Dermis blood vessel endothelial cell (primary cell): ENCODE measurements around the gene KDM4C. TPM values are rescaled to one million over a fixed set of nuclear protein-coding genes. Genes with fewer than 3 reads are reported as not detected.

Source experiments
- DNase-seq: peaks from one replicate; pipeline ENCODE4 v3.0.0; 2010
- total RNA-seq: library from RNA; depleted of rRNA; stranded (reverse); fragments of >200 nt; gene quantifications from 2 replicates; pipeline ENCODE4 v1.2.3, GENCODE V29; 2014

KDM4C gene
- total RNA-seq, 1 donor from 2014 or later: 23.0 TPM

DNA sequence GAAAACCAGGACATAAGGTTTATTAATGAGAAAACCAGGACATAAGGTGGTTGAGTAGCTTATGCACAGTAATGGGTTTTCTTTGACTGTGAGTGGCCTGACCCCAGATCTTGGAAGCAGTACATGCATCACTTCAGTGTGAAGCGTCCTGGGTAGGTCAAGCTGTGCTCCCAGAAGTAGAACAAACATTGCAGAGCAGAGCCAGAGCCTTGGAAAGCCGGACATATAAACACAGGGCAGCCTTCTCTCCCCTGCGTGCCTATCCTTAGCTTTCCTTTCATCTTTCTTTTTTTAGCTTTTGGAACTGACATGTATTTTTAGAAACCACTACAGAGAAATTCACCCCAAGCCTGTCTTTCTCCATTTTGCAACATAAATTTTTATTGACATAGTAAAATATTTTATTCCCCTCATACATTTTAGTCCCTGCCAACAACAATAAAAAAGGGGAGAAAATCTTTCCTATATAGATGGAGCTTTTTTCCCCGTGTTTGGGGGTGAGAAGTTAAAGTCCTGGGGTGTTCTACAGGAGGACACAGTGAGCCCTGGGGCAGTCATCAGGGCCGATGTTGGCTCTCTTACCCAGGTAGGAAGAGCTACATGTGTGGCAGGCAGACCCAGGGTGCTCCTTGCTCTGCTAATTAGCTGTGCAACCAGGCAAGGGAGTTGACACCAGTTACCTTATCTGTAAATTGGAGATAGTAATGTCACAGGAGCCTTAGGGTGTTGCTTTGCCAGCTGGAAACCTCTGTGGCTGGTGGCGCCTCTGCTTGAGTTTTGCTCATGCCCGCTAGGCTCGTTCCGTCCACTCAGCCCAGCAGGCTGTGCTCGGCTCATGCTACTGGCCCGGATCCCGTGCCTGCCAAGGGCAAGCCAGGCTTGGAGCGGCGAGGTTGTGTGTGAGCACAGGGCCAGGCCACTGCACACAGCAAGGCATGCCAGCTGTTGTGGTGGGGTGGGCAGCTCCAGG lies 389.6 kb downstream of the KDM4C start:
- no peak for DNase-seq

DNA sequence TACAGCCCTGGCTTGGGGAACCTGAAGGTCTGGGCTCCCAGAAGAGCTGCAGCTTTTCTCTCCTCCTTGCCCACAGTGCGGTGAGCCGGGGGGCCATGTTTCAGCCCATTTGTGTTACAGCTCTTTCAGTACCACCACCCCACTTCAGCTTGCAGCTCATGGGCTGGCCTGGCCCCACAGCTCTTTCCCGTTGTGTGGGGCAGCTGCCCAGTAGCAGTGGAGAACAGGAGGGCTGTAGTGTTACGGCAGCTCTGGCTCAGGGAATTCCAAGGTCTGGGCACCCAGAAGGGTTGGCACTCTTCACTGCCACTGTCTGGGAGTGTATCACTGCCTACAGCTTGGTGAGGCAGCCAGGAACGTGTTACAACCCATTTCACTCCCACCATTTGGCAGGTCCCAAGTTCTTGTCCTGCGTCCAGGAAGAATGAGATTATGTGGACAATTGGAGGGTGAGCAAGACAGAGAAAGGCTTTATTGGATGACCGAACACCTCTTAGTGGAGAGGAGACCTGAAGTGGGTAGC lies 390.5 kb downstream of the KDM4C start:
- no peak for DNase-seq

DNA sequence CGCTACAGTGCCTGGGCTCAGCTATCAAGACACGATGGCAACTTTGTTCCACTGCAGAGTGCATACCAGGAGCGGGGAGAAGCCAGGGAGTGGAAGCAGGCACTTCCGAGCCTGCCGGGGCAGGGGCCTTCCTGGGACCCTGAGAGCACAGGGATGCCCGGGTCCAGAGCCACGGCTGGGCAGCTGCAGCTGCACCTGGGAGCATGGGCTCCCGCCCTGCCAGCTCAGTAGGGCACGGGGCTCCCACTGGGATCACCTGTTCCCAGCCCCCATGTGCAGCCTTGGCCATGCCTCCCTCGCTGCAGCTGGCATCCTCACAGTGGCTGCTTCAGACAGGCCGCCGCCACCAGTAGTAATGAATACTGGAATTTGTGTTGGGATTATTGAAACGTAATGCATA lies 391.5 kb downstream of the KDM4C start:
- DNase-seq: no peak

DNA sequence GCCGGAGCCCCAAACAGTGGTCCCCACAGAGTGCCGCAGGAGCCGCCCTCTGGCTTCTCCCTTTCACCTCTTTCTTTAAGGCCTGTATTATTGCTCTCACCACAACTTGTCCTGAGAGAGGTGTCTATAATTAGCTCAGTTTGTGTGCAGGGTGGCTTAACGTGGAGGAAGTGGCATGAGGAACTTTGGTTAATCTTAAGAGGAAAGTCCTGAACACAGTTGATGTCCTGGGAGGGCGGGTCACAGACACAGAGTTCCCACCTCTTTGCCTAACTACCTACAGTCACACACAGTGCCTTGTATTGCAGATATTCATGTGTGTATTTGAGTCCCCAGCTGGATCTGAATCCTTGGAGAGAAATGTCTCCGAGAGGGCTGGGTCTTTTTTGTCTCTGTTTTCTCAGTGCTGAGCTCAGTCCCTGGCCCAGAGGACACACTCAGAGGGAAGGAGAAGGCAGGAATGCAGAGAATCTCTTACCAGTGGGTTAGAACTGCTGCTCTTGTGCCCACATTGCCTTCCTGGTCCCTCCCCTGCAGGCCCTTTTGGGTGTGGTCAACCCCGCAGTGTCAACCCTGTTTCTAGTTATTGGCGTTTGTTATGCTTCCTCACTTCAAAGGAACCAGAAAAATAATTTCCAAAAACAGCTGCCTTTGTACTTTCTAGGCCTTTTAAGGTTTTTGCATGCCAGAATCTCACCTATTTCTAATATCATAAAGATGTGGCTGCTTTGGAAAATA lies 392.5 kb downstream of the KDM4C start:
- no peak for DNase-seq

DNA sequence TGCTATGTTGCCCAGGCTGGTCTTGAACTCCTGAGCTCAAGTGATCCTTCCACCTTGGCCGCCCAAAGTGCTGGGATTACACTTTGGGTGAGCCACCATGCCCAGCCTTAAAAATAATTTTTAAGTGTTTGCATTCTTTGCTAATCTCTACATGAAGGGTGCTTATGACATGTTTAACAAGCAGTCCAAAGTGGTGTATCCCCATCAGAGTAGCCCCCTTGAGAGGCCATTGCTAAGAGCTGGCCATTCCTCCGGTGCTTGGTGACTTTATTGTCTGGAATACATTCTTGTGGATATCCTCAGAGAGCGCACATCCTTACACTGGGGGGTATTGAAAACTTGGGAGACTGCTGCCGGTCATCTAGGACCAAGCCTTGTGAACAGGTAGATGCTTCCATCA lies 395.4 kb downstream of the KDM4C start:
- no peak for DNase-seq

DNA sequence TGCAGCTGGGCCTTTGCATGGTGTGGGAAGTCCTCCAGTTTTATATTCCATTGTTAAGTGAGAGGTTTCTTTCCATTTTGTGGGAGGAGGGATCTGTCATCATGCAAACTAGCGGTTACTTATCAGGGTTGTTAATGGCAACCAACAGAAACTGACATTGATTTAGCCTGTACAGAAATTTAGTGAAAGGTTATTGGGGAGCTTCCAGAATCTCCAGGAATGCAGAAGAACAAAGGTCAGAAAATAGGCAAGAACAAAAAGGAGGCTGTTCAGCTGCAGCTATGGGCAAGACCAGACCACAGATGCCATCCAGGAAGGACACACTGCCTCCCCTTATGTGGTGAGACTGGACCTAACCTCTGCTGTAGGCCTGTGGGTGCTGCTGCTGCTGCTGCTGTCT lies 395.8 kb downstream of the KDM4C start:
- DNase-seq: no peak

DNA sequence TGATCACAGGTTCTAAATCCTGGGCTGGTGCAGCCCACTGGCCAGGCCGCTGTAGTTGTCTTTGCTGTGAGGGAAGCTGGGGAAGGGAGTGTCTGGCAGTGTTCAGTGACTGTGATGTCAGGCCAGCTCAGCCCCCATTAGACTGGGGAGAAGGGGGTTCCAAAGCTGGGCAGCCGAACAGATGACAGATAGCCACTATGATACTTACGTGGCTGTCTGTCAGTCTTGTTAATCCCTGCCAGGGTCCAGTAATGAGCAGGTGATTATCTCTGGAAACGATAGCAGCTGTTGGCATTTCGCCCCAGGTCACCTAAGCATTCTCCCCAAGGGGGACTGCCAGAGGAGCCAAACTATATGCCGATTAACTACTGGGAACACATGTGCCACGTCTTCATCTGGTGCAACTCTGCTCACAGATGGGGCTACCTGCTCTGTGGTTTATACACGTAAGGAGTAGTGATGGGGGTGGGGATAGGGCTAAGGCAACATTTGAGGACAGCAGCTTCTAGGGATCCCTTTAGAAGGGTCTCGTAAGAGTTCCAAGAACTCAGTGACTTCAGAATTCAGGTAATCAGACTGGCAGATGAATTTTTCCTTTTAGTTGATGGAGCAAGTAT lies 396.3 kb downstream of the KDM4C start:
- DNase-seq: no peak

DNA sequence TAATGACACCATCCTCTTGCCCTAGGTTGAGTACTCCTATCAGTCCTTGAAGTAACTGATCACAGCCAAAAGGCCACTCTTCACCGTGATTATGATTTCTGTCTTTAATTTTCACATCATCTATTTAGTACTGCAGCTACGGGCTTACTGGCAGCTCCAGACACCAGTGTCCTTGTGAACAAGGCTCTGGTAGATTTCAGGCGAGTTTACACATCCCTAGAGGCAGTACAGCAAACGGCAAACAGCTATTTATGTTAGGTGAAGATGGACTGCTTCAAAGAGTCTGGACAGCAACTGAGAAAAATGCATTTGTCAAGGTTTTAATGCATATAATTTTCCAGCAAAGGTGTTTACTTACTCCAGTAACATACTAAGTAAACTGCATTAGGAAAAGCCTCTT lies 396.9 kb downstream of the KDM4C start:
- DNase-seq: no peak

DNA sequence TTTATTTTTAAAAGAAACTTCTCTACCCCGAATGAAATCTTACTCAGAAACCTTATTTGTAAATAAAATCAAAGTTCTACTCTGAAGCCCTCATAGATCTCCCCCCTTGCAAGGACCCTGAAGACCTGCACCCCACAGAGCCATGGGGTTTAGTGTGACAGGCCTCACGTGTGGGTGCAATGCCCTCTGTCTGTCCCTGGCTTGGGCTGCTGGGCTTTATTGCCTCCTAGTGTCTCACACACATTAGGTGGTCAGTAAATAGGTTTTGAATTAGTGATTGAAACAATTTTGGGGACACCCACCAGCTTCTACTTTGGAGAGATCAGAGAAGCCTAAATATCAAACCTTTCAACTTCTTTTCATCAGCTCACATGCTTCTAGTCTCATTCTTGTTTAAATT lies 403.7 kb downstream of the KDM4C start:
- no peak for DNase-seq

DNA sequence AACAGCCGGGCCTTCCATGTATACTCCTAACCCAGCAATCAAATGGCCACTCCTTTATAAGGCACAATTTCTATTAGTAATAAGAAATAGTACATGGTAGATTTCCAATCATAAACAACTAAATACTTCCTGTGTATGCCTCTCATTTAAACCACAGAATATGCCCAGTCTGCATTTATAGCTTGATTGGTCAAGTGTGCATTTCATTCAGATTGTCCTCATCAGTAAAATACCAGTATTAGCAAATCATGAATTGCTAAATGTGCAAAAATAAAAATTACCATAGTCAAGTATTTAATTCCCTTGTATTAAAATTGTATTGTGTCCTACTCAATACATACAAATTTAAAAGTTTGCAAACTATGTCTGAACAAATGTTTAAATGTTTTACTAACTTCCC lies 406.2 kb downstream of the KDM4C start:
- DNase-seq: no peak

DNA sequence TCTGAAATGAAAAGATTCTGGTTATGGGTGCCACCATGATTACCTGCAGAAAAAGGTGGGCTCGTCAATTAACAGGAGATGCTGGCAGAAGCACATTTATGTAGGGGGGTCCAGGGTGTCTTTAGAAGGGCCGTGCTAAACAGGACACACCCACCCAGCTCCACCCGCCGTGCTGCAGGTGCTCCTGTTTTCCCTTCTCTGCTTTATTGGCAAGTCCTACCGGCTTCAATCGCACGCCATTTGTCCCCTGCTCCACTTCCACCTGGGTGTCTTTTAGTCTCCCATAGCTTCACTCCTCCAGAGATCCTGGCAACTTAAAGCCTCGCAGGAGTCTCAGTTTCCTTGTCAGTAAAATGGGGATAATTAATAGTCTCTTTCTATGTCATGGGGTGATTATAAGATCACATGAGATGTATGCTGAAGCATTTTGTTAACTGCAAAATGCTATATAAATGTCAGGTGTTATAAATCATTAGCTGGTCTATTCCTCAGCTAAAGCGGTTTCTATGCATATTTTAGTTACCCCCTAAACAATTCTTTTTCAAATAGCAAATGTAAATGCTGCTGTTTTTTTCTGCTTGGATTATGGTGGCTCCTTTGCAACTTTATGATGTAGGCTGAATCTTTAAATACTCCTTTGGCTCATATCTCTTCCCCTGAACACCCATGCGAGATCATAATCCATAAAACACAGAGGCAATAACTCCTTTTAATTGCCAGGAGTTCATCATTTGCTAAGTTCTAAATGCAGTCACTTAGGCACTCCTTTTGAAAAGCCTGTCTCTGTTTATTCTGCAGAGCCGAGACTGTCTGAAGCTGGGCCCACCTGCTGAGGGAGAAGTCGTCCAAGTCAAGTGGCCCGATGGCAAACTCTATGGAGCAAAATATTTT lies 406.9 kb downstream of the KDM4C start:
- DNase-seq: no peak

DNA sequence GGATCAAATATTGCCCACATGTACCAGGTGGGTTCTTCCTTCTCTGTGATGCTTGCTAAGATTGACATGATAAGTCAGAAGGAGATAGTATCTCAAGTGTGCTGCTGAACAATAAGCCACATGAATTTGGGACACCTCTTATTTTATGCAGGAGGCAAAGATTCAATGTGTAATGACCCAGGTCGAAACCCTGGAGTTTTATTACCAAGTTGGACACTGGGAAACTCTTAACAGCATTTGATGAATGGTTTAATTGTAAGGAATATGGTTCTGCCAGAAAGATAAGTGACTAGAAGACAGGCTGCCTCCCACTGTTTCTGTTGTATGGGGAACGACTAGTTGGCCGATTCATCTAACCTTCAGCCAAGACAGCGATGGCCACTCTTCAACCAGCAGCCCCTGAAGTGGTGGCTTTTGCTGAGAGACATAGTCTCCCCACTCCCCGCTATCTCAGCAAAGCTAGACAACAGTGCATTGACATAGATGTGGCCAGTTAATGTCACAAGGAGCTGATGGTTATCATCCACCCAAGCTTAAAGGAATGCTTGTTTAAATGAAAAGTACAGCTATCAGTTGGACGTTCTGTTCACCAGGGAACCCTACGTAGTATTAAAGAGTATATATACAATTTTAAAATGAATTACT lies 407.7 kb downstream of the KDM4C start:
- DNase-seq: no peak

DNA sequence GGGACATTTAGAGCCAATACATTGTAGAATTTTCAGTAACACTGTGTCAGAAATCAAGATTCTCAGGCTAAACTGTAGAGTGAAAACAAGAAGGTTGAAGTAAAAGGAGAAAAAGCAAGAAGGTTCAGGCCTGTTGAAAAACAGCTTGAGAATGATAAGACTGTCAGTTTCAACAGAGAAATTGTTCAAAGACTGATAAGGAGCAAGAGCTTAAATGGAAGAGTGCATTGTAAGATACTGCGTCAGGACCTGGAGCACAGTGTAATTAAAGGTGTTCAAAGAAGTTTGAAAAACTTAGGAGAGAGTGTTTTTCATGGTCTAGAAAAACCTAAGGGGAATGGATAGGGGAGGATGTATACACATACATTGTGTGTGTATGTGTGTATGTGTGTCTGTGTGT lies 408.3 kb downstream of the KDM4C start:
- no peak for DNase-seq

DNA sequence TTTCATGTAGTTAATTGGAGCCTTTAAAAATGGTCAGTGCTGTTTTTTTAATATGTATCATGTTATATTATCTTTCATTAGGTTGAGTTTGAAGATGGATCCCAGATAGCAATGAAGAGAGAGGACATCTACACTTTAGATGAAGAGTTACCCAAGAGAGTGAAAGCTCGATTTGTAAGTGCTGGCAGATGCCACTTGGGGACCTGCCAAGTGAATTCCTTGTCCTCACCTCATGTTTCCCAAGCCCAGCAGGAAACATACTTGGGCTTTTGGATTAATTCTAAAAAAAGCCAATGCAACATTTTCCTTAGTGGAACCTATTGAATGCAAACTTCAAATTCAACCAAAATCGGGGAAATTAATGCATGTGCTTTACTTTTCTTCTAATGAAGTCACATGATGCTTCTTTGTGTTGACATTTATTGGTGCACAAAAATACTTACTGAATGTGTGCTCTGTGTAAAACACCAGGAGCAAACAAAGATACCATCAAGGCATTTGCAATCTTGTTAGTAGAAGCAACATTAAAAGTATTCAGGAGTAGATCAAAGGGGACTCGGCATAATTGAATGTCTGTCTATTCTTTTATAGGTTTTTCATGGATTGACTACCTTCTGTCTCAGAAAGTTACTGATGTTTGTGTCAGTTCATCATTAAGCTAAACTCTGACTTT lies 412.1 kb downstream of the KDM4C start:
- DNase-seq: peak; percentile 7

DNA sequence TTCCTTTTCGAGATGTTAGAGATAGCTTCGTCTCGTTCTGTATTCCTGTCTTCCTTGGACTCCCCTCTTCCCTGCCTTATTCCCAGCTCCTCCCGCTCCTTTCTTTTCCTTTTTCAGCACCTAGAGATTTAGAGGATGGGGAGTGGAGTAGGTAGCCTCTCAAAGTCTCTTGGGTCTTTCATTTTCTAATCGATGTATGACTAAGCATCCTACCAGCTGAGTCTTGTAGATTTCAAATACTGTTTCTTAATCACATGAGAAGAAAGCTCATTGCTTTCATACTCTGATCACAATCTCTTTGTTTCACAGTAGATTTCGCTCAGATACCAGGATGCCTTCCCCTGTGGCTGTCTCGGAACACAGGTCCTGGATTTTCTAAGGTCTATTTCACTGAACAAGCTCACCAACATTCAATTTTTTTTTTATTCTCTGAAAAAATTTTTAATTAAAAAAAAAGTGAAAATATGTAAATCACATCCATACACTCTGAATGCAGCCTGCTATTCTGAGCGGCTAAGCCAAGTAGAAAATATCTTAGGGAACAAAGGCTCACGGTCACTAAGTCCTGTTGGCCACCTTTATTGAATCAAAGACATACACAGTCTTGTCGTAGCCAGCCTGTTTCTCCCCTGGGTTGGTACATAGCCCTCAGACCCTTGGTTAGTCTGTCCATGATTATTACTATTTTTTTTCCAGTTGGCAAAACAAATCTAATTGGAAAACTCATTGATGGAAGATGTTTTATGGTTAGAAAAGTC lies 413.8 kb downstream of the KDM4C start:
- DNase-seq: no peak

DNA sequence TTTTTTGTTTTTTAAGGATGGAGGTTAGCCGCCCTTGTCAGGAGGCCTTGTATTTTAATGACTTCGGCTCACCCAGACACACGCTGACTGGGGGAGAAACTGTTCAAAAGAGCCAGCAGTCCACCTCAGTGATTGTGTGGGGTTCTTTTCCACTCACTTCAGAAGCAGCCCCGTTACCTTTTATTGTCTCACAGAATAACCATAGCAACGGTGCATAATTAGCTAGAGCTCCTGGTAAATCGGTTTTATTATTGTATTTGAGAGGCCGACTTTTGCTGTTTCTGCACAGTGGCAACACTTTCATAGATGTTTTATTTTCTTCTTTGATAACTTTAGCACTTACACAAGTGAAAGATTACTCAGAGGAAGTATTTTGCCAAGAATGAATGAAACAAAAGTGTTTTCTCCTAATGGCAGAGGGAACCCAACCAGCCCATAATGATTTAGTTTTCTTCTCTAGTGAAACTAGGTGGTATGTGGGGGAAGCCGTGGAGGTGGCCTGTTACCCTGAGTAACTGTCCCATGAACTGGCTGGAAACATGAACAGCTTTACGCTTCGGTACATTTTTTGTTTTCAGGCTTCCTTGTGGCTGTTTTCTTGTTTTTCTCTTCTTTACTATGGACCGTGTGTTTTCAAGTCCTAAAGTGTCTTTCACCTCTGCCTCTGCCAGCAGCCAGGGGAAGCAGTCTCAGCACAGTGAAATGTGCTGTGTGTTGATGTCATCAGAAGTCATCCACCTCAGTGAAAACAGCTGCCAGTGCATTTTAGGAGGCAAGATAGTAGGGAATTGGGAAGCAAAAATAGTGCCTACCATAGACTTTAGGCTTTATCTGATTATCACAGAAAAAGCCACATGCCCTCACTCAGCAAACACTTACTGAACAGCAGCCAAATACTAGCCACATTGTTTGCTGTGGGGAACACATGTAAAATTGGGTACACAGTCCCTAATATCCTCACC lies 414.7 kb downstream of the KDM4C start:
- no peak for DNase-seq

DNA sequence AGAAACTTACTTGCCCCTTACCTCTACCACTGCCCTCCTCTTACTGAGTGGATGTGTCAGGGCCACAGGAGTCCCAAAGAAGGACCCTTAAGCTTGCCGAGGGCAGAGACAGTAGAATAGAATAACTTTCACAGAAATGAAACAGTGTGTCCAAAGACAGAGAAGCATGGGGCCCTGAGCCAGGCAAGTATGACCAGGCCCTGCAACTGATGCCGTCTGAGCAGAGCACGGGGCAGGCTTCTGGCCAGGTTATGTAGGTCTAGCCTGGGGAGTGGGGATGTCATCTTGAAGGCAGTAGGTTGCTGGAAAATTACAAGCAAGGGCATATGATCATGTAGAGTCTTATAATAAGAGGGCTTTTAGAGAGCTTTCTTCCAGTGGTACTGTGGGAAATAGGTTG lies 415.4 kb downstream of the KDM4C start:
- DNase-seq: no peak

DNA sequence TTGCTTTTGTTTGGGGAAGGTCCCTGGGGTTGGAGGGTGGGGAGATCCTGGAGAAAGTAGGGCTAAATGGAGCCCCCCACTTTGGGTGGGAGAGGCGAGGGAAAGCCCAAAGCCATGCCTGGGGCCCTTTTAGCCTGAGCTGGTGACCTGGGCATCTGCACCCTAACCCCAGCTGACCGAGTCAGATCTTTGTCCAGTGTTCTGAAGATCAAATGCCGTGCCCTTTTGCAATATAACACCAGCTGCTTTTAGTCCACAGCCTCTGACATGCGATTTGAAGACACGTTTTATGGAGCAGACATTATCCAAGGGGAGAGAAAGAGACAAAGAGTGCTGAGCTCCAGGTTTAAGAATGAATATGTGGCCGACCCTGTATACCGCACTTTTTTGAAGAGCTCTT lies 416.5 kb downstream of the KDM4C start:
- no peak for DNase-seq

DNA sequence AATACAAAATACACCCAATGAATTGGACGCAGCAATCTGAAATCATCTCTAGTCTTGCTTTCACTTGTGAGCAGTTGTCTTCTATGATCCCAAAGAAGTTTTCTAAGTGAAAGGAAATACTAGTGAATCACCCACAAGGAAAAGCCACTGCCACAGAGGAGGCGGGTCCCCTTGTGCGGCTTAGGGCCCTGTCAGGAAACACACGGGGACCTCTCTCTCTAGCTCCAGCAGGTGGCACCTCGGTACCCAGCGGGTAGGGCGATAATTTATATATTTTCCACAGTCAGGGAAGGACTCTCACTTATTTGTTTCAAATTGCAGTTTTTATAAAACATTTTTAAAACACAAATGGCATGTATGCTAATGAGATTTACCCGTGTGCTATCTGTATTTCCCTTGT lies 417.1 kb downstream of the KDM4C start:
- DNase-seq: no peak
